Fibroblast of lung (primary cell): ENCODE data around the gene PNPLA8. TPM values are rescaled to one million over a fixed set of nuclear protein-coding genes. Genes with fewer than 3 reads are reported as not detected.

ENCODE experiments used
- DNase-seq, 2 donors: peaks; one replicate each; pipeline versions ENCODE4 v3.0.0 to v3.0.0-alpha.2; 2010; ENCODE audit warnings: low read depth in 2 of 2
- H2AFZ ChIP-seq: 2 replicates; pipeline ENCODE4 v1.5.1; 2012; ENCODE audit warnings: low read length, control low read depth, inconsistent platforms
- H3K27ac ChIP-seq: 2 replicates; pipeline ENCODE4 v1.5.1; 2011; ENCODE audit warnings: low read length, control low read depth; ENCODE audit not compliant: insufficient read depth
- H3K27me3 ChIP-seq: 2 replicates; pipeline ENCODE4 v1.5.1; 2011; ENCODE audit warnings: mild to moderate bottlenecking, low read length; ENCODE audit not compliant: control insufficient read depth, insufficient read depth
- H3K36me3 ChIP-seq: 2 replicates; pipeline ENCODE4 v1.5.1; 2011; ENCODE audit warnings: low read length; ENCODE audit not compliant: control insufficient read depth, insufficient read depth
- H3K4me1 ChIP-seq: 2 replicates; pipeline ENCODE4 v1.5.1; 2011; ENCODE audit warnings: low read length; ENCODE audit not compliant: control insufficient read depth, insufficient read depth; ENCODE audit errors: extremely low read depth
- H3K4me2 ChIP-seq: 2 replicates; pipeline ENCODE4 v1.5.1; 2011; ENCODE audit warnings: low read length, control low read depth; ENCODE audit not compliant: insufficient read depth; ENCODE audit errors: extremely low read depth
- H3K4me3 ChIP-seq, 4 experiments: fragments of 200-600 bp in 1 of 4; sonication (generic) in 1 of 4; replicated peaks in 1 of 4; 2 replicates each; pipeline ENCODE4 v1.5.1; 2011 to 2016; ENCODE audit warnings: low read length in 4 of 4, low read depth in 3 of 4, mild to moderate bottlenecking in 3 of 4, control low read depth in 2 of 4, inconsistent platforms in 1 of 4, mixed read lengths in 1 of 4; ENCODE audit not compliant: insufficient read depth in 1 of 4; ENCODE audit errors: control extremely low read depth in 1 of 4
- H3K79me2 ChIP-seq: 2 replicates; pipeline ENCODE4 v1.5.1; 2012; ENCODE audit warnings: mild to moderate bottlenecking, low read length, inconsistent platforms; ENCODE audit not compliant: control insufficient read depth, insufficient read depth
- H3K9ac ChIP-seq: 2 replicates; pipeline ENCODE4 v1.5.1; 2011; ENCODE audit warnings: mild to moderate bottlenecking, low read length, control low read depth; ENCODE audit not compliant: insufficient read depth
- H3K9me3 ChIP-seq: 2 replicates; pipeline ENCODE4 v1.5.1; 2012; ENCODE audit warnings: low read depth, low read length; ENCODE audit not compliant: control insufficient read depth, insufficient read depth
- H4K20me1 ChIP-seq: 2 replicates; pipeline ENCODE4 v1.5.1; 2011; ENCODE audit warnings: low read length; ENCODE audit not compliant: control insufficient read depth, insufficient read depth; ENCODE audit errors: extremely low read depth
- EZH2 ChIP-seq: IDR thresholded peaks from 2 replicates; pipeline ENCODE4 v1.5.1; 2012; ENCODE audit warnings: low read length, control low read depth, mild to moderate bottlenecking; ENCODE audit errors: missing control alignments
- polyA plus RNA-seq, 2 donors: library from polyadenylated mRNA; depleted of rRNA in 1 of 2; stranded (reverse) in 1 of 2; unstranded in 1 of 2; fragments of >200 nt; gene quantifications; 2 replicates each; pipeline ENCODE4 v1.2.1, GENCODE V29; 2011 to 2012; ENCODE audit warnings: missing spikeins in 1 of 2
- total RNA-seq: library from RNA; depleted of rRNA; stranded (reverse); fragments of >200 nt; gene quantifications from 2 replicates; pipeline ENCODE4 v1.2.1, GENCODE V29; 2014
- TF ChIP-seq, protein P1 (sequence below), 2 donors: IDR thresholded peaks in 1 of 2; conservative IDR thresholded peaks in 1 of 2; 1 replicate in 1 of 2; 2 replicates in 1 of 2; pipeline ENCODE4 v1.5.1; 2011 to 2012; ENCODE audit warnings: low read length in 2 of 2, control low read depth in 1 of 2, inconsistent platforms in 1 of 2, low read depth in 1 of 2, mild to moderate bottlenecking in 1 of 2

The PNPLA8 gene
- total and polyA plus RNA-seq, 2 donors (not counting 1 experiment from before 2014, with no cell fraction given) = 27.9 to 36.7 TPM

DNA sequence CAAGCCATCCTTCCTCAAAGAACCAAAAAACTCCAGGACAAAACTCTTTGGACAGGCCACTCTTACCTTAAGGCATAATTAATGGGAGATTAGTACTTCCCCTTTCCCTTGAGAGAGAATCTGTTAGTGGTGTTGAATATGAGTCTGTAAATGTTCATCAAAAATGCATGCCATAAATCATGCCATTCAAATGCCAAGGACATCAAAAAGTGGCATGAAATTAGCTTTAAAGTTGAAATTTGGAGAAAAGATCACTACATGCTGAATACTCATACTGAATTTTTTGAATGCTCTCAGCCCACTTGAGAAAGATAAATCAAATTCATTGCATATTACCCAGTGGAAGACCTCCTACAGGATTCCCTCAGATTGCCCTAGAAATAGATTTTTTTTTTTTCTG is 76.4 kb downstream of the PNPLA8 start:
- Histone ChIP-seq H3K9ac (no peak overlapping the region), H3K27me3 (peaks cover under 1% of the 10 kb centered on the region), H3K27ac (no peak overlapping the region), H3K79me2 (no peaks in the 10 kb centered on the region), H2AFZ (no peak overlapping the region), H3K4me2 (no peak overlapping the region), H3K36me3 (no peaks in the 10 kb centered on the region), H3K9me3 (no peaks in the 10 kb centered on the region), H3K4me1 (no peaks in the 10 kb centered on the region), H4K20me1 (no peaks in the 10 kb centered on the region), H3K4me3 (no peak overlapping the region)
- DNase-seq = no peak
- no peak for TF ChIP-seq EZH2
- TF ChIP-seq, protein P1, sequence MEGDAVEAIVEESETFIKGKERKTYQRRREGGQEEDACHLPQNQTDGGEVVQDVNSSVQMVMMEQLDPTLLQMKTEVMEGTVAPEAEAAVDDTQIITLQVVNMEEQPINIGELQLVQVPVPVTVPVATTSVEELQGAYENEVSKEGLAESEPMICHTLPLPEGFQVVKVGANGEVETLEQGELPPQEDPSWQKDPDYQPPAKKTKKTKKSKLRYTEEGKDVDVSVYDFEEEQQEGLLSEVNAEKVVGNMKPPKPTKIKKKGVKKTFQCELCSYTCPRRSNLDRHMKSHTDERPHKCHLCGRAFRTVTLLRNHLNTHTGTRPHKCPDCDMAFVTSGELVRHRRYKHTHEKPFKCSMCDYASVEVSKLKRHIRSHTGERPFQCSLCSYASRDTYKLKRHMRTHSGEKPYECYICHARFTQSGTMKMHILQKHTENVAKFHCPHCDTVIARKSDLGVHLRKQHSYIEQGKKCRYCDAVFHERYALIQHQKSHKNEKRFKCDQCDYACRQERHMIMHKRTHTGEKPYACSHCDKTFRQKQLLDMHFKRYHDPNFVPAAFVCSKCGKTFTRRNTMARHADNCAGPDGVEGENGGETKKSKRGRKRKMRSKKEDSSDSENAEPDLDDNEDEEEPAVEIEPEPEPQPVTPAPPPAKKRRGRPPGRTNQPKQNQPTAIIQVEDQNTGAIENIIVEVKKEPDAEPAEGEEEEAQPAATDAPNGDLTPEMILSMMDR (conservative IDR thresholded peaks at IDR 0.05 in 1 of 2, IDR thresholded peaks at IDR 0.05 in 1 of 2; ENCODE audit: low read depth in 1 of 2, low read length in 2 of 2) = no peak

DNA sequence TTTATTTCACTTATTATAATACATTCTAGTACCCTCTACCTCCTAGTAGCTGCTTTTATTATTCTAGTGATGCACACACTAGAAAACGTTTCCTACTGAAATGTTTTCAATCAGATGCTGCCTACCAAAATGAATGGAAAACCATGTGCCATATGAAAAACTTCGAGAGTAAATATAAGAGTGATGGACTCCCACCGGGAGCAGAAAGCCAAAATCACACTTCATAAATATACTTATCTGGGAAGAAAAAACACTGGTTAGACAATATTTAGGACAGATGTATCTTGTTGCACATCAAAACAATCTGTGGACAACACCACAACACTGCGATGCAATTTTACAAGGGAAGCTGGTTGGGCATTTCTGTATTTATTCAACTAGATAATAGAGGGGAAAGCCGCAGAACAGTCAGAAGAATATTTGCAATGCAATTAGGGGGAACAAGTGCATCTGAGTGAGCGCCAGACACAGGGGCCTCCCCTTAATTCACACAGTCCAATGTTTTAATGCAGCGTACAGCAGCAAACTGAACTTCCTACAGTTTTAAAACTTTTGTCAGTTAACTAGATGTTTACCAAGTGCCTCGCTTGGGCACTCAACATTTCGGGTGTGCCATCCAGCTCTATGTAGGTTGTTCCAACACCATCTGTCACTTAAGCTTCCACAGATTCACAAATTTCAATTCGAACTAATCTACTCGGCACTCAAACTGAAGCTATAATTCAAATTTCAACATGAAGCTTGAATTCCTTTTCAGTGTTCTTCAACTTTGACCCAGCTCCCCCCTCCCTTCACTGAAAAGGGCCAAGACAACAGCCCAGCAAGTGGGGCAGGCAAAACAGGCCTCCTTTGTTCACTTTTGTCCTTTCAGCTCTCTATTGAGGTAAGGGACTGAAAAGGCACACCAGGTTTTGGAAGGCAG is 77.1 kb downstream of the PNPLA8 start:
- Histone ChIP-seq H3K4me2 (no peak overlapping the region), H3K27ac (no peak overlapping the region), H3K27me3 (no peaks in the 10 kb centered on the region), H2AFZ (no peak overlapping the region), H3K4me1 (no peaks in the 10 kb centered on the region), H3K9me3 (no peaks in the 10 kb centered on the region), H3K79me2 (no peaks in the 10 kb centered on the region), H4K20me1 (no peaks in the 10 kb centered on the region), H3K36me3 (no peaks in the 10 kb centered on the region), H3K9ac (no peak overlapping the region), H3K4me3 (no peak overlapping the region)
- peak in 1 of 2 donors; percentile 17 for DNase-seq
- no peak for TF ChIP-seq EZH2
- TF ChIP-seq, protein P1 (conservative IDR thresholded peaks at IDR 0.05 in 1 of 2, IDR thresholded peaks at IDR 0.05 in 1 of 2; ENCODE audit: low read depth in 1 of 2, low read length in 2 of 2) = no peak

DNA sequence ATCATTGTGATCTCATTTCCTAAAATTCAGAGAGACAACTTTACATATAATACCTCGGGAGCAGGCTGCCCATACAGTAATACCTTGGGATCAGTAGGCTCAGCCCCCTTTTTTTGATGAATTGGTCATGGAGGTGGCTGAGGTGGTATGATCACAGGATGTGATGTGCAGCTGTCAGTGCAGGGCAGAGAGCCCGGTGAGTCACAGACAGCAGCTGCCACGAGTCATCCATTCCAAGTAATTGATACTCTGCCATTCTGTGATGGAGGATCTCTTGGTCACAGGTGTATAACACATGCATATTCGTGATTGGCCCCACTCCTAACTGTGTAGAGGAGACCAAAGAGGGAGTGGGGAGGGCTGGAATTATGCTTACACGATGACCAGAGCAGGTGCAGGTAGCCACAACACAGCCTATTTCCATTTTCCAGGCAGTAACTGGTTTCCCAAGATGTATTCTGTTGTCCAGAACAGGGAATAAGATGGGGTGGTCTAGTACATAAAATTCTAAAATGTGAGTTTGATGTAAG is 83.8 kb downstream of the PNPLA8 start:
- H3K27me3 ChIP-seq = no peaks in the 10 kb centered on the region
- H4K20me1 ChIP-seq = no peaks in the 10 kb centered on the region
- TF ChIP-seq EZH2 = no peak
- TF ChIP-seq, protein P1 (conservative IDR thresholded peaks at IDR 0.05 in 1 of 2, IDR thresholded peaks at IDR 0.05 in 1 of 2; ENCODE audit: low read depth in 1 of 2, low read length in 2 of 2) = no peak
- no peak overlapping the region for H3K27ac ChIP-seq
- no peak overlapping the region for H3K9ac ChIP-seq
- DNase-seq = no peak
- H3K4me3 ChIP-seq = no peak overlapping the region
- no peak overlapping the region for H3K4me2 ChIP-seq
- H2AFZ ChIP-seq = no peak overlapping the region
- H3K79me2 ChIP-seq = no peaks in the 10 kb centered on the region
- no peaks in the 10 kb centered on the region for H3K9me3 ChIP-seq
- no peaks in the 10 kb centered on the region for H3K4me1 ChIP-seq
- H3K36me3 ChIP-seq = no peaks in the 10 kb centered on the region
